ENCODE measurements around the gene KIF26A.

GRCh38 chr14:104191409-104191997 is 53.1 kb downstream of the KIF26A start:
- TF ChIP-seq BHLHE40 (IDR thresholded peaks at IDR 0.05; ENCODE audit: borderline replicate concordance) (no peak), FOXK2 (IDR thresholded peaks at IDR 0.05) (no peak), PKNOX1 (IDR thresholded peaks at IDR 0.05) (no peak)

Data from HEK293T (cell line).